GM12878 (cell line): ENCODE measurements around the gene SNF8. TPM values are rescaled to one million over a fixed set of nuclear protein-coding genes. Genes with fewer than 3 reads are reported as not detected.

Experiments
- ATAC-seq: fragments of 200-7000 bp; cut with Tn5 transposase; 3 replicates; pipeline ENCODE4 v1.9.1; 2020; ENCODE audit warnings: mild to moderate bottlenecking, moderate library complexity
- BruUV-seq: library from RNA; stranded (reverse); fragments of 400-500 nt; replicated peaks from 2 replicates; lab custom pipeline; 2021; lab: Mats Ljungman, UMichigan
- CTCF ChIA-PET: fragments of 300-600 bp; sonication (Branson Sonifier 250); formaldehyde crosslinking; extraction: SDS; loops from one replicate; lab custom pipeline; 2021; ENCODE audit warnings: inconsistent platforms; lab: Yijun Ruan, JAX
- POLR2A ChIA-PET: fragments of 350-600 bp; formaldehyde crosslinking; extraction: SDS; loops from one replicate; lab custom pipeline; 2021; ENCODE audit warnings: inconsistent platforms; lab: Charles Lee
- RAD21 ChIA-PET: fragments of 300-600 bp; sonication (Branson Sonifier 250); formaldehyde crosslinking; loops from one replicate; lab custom pipeline; 2023; ENCODE audit warnings: antibody characterized with exemption; ENCODE audit not compliant: unreplicated experiment; lab: Charles Lee
- SMC1A ChIA-PET: fragments of 300-600 bp; sonication (Branson Sonifier 250); formaldehyde crosslinking; loops from one replicate; lab custom pipeline; 2023; ENCODE audit not compliant: unreplicated experiment, uncharacterized antibody; lab: Charles Lee
- DNase-seq: peaks from one replicate; pipeline ENCODE4 v3.0.0-alpha.2; 2011; ENCODE audit warnings: low read depth, low spot score
- FAIRE-seq: peaks from 3 replicates; lab custom pipeline; 2011; peaks lifted over from hg19 to GRCh38; lab: Jason Lieb, UNC
- H2AFZ ChIP-seq: 2 replicates; pipeline ENCODE4 v1.6.0; 2011; ENCODE audit warnings: low read depth, low read length, control low read depth; ENCODE audit not compliant: control insufficient read depth
- H3K27ac ChIP-seq: 2 replicates; pipeline ENCODE4 v1.5.1; 2011; ENCODE audit warnings: control low read depth; ENCODE audit not compliant: control insufficient read depth, insufficient read depth
- H3K27me3 ChIP-seq, 2 experiments: replicated peaks in 1 of 2; 2 replicates each; pipeline versions ENCODE4 v1.6.0 to v1.6.1; 2011; ENCODE audit warnings: low read length in 1 of 2; ENCODE audit not compliant: control insufficient read depth in 2 of 2, insufficient read depth in 2 of 2
- H3K36me3 ChIP-seq, 2 experiments: 2 replicates each; pipeline ENCODE4 v1.5.1; 2011; ENCODE audit warnings: low read length in 1 of 2; ENCODE audit not compliant: control insufficient read depth in 2 of 2, insufficient read depth in 2 of 2
- H3K4me1 ChIP-seq: 2 replicates; pipeline ENCODE4 v1.6.1; 2011; ENCODE audit warnings: mild to moderate bottlenecking, low read length, moderate library complexity, mixed read lengths; ENCODE audit not compliant: control insufficient read depth, insufficient read depth
- H3K4me2 ChIP-seq: 2 replicates; pipeline ENCODE4 v1.6.0; 2011; ENCODE audit warnings: control low read depth; ENCODE audit not compliant: control insufficient read depth, insufficient read depth
- H3K4me3 ChIP-seq: fragments of 200-600 bp; sonication (generic); 2 replicates; pipeline ENCODE4 v1.5.1; 2016
- H3K79me2 ChIP-seq: 2 replicates; pipeline ENCODE4 v1.6.0; 2011; ENCODE audit warnings: low read length; ENCODE audit not compliant: control insufficient read depth, insufficient read depth
- H3K9ac ChIP-seq: 2 replicates; pipeline ENCODE4 v1.8.0; 2011; ENCODE audit warnings: low read length, control low read depth, mixed read lengths; ENCODE audit not compliant: control insufficient read depth, insufficient read depth
- H3K9me3 ChIP-seq: replicated peaks from 3 replicates; pipeline ENCODE4 v1.5.1; 2011; ENCODE audit warnings: mild to moderate bottlenecking, low read length; ENCODE audit not compliant: control insufficient read depth, insufficient read depth
- H4K20me1 ChIP-seq: 2 replicates; pipeline ENCODE4 v1.6.0; 2011; ENCODE audit not compliant: control insufficient read depth, insufficient read depth
- ATF3 ChIP-seq: IDR thresholded peaks from 2 replicates; pipeline ENCODE4 v1.6.1; 2011; ENCODE audit warnings: low read depth, mild to moderate bottlenecking, low read length, moderate library complexity, borderline replicate concordance; ENCODE audit errors: extremely low read depth
- BHLHE40 ChIP-seq, 2 experiments: fragments of 450-650 bp in 1 of 2; IDR thresholded peaks; 2 replicates each; pipeline ENCODE4 v1.6.1; 2011 to 2017; ENCODE audit warnings: low read depth in 2 of 2, borderline replicate concordance in 1 of 2, improper control_type of control experiment in 1 of 2, low read length in 1 of 2, mild to moderate bottlenecking in 1 of 2
- BMI1 ChIP-seq: fragments of 450-650 bp; IDR thresholded peaks from 2 replicates; pipeline ENCODE4 v1.6.1; 2016; ENCODE audit warnings: mild to moderate bottlenecking, moderate library complexity, borderline replicate concordance
- CHD2 ChIP-seq: IDR thresholded peaks from 2 replicates; pipeline ENCODE4 v1.6.1; 2011; ENCODE audit warnings: low read depth, low read length, improper control_type of control experiment, borderline replicate concordance
- DPF2 ChIP-seq: fragments of 450-650 bp; IDR thresholded peaks from 2 replicates; pipeline ENCODE4 v1.6.1; 2017; ENCODE audit warnings: mild to moderate bottlenecking
- HDGF ChIP-seq: fragments of 450-650 bp; IDR thresholded peaks from 2 replicates; pipeline ENCODE4 v1.6.1; 2016; ENCODE audit warnings: antibody characterized with exemption
- RFX5 ChIP-seq: IDR thresholded peaks from 2 replicates; pipeline ENCODE4 v1.6.1; 2011; ENCODE audit warnings: low read depth, low read length, improper control_type of control experiment
- STAT3 ChIP-seq: IDR thresholded peaks from 2 replicates; pipeline ENCODE4 v1.6.1; 2011; ENCODE audit warnings: low read depth, low read length, improper control_type of control experiment
- SUZ12 ChIP-seq: fragments of 200-600 bp; sonication (generic); IDR thresholded peaks from one replicate; pipeline ENCODE4 v1.6.1; 2018; ENCODE audit warnings: antibody characterized with exemption, mild to moderate bottlenecking; ENCODE audit not compliant: unreplicated experiment
- ZNF217 ChIP-seq: fragments of 450-650 bp; IDR thresholded peaks from 2 replicates; pipeline ENCODE4 v1.6.1; 2017; ENCODE audit warnings: antibody characterized with exemption, mild to moderate bottlenecking
- ZSCAN29 ChIP-seq: fragments of 450-650 bp; IDR thresholded peaks from 2 replicates; pipeline ENCODE4 v1.6.1; 2017; ENCODE audit warnings: mild to moderate bottlenecking, moderate library complexity
- WGBS: methylation state at CpG from one replicate; pipeline ENCODE4 v1.1.6; 2016; ENCODE audit warnings: low lambda C conversion rate; ENCODE audit not compliant: insufficient replicate concordance, insufficient coverage; ENCODE audit errors: missing lambda C conversion rate; 5-methylcytosine and 5-hydroxymethylcytosine counted together
- in situ Hi-C: fragments of 300-500 bp; cut with MboI; formaldehyde crosslinking; loops from 9 replicates; pipeline ENCODE4 v1.14.3; 2018; ENCODE audit warnings: mixed read lengths
- intact Hi-C: fragments of 100-400 bp; cut with micrococcal nuclease; formaldehyde crosslinking; loops from one replicate; pipeline ENCODE4 v1.14.2; 2022; ENCODE audit not compliant: unreplicated experiment
- polyA plus RNA-seq, 11 experiments: library from polyadenylated mRNA; depleted of rRNA in 4 of 11; unstranded in 6 of 11; stranded (reverse) in 5 of 11; fragments of >200 nt; fragmentation: Nextera tagmentation in 4 of 11; fragmentation: Illumina TruSeq in 1 of 11; extraction: Ambion mirVana in 4 of 11; extraction: Trizol in 1 of 11; gene quantifications; 1 replicate in 1 of 11; 2 replicates in 10 of 11; pipeline versions ENCODE4 v1.2.1 to v1.2.3, GENCODE V29; 2011 to 2016; ENCODE audit warnings: inconsistent platforms in 2 of 11, missing spikeins in 2 of 11, low read depth in 1 of 11
- total RNA-seq, 4 experiments: library from RNA; depleted of rRNA in 3 of 4; stranded (reverse); fragments of >200 nt in 3 of 4; fragmentation: Illumina TruSeq in 1 of 4; extraction: Trizol in 1 of 4; gene quantifications; 2 replicates each; pipeline versions ENCODE4 v1.2.1 to v1.2.3, GENCODE V29; 2013 to 2021
- TF ChIP-seq, protein P1 (sequence below): fragments of 150-350 bp; IDR thresholded peaks from 2 replicates; pipeline ENCODE4 v1.6.1; 2016; ENCODE audit warnings: low read depth, low read length
- TF ChIP-seq, protein P2 (sequence below): fragments of 450-650 bp; IDR thresholded peaks from 2 replicates; pipeline ENCODE4 v1.6.1; 2018; ENCODE audit warnings: mild to moderate bottlenecking, low read depth, moderate library complexity; ENCODE audit not compliant: partially characterized antibody

Gene SNF8
- total and polyA plus RNA-seq, 10 of the 15 experiments (the other 5 are each of a cell fraction or from before 2014, with no cell fraction given), result 6.1 to 228 (median 95.6) TPM

GRCh38 chr17:48892940-48893645 lies 51.5 kb downstream of the SNF8 start (continued):
- TF ChIP-seq BHLHE40 (IDR thresholded peaks at IDR 0.05; ENCODE audit: borderline replicate concordance in 1 of 2, low read depth in 2 of 2, low read length in 1 of 2), result 0 out of 4 replicates have a peak, but pooled peaks of 1 of the 2 experiments have one; percentile 1

GRCh38 chr17:48890086-48890485 lies 54.6 kb downstream of the SNF8 start:
- no peak overlapping the region for H3K4me2 ChIP-seq
- no TSS peak for BruUV-seq
- H3K27me3 ChIP-seq, result no peaks in the 10 kb centered on the region
- RAD21 ChIA-PET, result no interaction called here
- DNase-seq (no peak), FAIRE-seq (no peak), ATAC-seq (no peak)
- no peaks in the 10 kb centered on the region for H3K4me1 ChIP-seq
- H4K20me1 ChIP-seq, result no peaks in the 10 kb centered on the region
- SMC1A ChIA-PET, result interaction anchor here (1.4 to 2.7 kb wide), 2 partner anchors 10 to 11 kb away, joined by 3 to 10 read pairs; no protein-coding TSS in a partner anchor
- H3K9ac ChIP-seq, result no peak overlapping the region
- H3K79me2 ChIP-seq, result peaks cover 26% of the 10 kb centered on the region
- no peak overlapping the region for H3K4me3 ChIP-seq
- intact Hi-C loops (loop anchor here (10.0 kb wide), 1 partner anchor 305 kb away; no protein-coding TSS in a partner anchor), in situ Hi-C loops (no loop called here)
- H2AFZ ChIP-seq, result no peak overlapping the region
- H3K27ac ChIP-seq, result no peak overlapping the region
- no peaks in the 10 kb centered on the region for H3K9me3 ChIP-seq
- POLR2A ChIA-PET, result interaction anchor here (1.3 kb wide), 1 partner anchor 11 kb away, joined by 3 read pairs; no protein-coding TSS in a partner anchor
- peaks cover 0 to under 1% of the 10 kb centered on the region in 2 experiments; a peak in 2 of 4 replicates for H3K36me3 ChIP-seq
- WGBS, result 100% methylated on average over 2 of the region's 2 CpGs
- CTCF ChIA-PET, result interaction anchor here (0.6 to 14.6 kb wide), 7 partner anchors 11 to 212 kb away, joined by 3 to 271 read pairs (median 5); no protein-coding TSS in a partner anchor
- TF ChIP-seq RFX5 (no peak), STAT3 (no peak), SUZ12 (no peak), CHD2 (no peak), BMI1 (no peak), ZNF217 (no peak), ATF3 (no peak), ZSCAN29 (no peak), DPF2 (no peak), HDGF (no peak)
- TF ChIP-seq, protein P1, sequence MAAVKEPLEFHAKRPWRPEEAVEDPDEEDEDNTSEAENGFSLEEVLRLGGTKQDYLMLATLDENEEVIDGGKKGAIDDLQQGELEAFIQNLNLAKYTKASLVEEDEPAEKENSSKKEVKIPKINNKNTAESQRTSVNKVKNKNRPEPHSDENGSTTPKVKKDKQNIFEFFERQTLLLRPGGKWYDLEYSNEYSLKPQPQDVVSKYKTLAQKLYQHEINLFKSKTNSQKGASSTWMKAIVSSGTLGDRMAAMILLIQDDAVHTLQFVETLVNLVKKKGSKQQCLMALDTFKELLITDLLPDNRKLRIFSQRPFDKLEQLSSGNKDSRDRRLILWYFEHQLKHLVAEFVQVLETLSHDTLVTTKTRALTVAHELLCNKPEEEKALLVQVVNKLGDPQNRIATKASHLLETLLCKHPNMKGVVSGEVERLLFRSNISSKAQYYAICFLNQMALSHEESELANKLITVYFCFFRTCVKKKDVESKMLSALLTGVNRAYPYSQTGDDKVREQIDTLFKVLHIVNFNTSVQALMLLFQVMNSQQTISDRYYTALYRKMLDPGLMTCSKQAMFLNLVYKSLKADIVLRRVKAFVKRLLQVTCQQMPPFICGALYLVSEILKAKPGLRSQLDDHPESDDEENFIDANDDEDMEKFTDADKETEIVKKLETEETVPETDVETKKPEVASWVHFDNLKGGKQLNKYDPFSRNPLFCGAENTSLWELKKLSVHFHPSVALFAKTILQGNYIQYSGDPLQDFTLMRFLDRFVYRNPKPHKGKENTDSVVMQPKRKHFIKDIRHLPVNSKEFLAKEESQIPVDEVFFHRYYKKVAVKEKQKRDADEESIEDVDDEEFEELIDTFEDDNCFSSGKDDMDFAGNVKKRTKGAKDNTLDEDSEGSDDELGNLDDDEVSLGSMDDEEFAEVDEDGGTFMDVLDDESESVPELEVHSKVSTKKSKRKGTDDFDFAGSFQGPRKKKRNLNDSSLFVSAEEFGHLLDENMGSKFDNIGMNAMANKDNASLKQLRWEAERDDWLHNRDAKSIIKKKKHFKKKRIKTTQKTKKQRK, result no peak
- TF ChIP-seq, protein P2, sequence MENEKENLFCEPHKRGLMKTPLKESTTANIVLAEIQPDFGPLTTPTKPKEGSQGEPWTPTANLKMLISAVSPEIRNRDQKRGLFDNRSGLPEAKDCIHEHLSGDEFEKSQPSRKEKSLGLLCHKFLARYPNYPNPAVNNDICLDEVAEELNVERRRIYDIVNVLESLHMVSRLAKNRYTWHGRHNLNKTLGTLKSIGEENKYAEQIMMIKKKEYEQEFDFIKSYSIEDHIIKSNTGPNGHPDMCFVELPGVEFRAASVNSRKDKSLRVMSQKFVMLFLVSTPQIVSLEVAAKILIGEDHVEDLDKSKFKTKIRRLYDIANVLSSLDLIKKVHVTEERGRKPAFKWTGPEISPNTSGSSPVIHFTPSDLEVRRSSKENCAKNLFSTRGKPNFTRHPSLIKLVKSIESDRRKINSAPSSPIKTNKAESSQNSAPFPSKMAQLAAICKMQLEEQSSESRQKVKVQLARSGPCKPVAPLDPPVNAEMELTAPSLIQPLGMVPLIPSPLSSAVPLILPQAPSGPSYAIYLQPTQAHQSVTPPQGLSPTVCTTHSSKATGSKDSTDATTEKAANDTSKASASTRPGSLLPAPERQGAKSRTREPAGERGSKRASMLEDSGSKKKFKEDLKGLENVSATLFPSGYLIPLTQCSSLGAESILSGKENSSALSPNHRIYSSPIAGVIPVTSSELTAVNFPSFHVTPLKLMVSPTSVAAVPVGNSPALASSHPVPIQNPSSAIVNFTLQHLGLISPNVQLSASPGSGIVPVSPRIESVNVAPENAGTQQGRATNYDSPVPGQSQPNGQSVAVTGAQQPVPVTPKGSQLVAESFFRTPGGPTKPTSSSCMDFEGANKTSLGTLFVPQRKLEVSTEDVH, result no peak
